SJCRH30 (cell line): ENCODE measurements around the gene CARF. TPM values are rescaled to one million over a fixed set of nuclear protein-coding genes. Genes with fewer than 3 reads are reported as not detected.
"Not testable (repeated sequence)": the region's sequence is repeated elsewhere in the genome, so short reads cannot be mapped to it uniquely, and the experiment has no call there.

Source experiments
- DNase-seq, 2 experiments: peaks; one replicate each; pipeline ENCODE4 v3.0.0-alpha.2; 2015 to 2020
- H3K27ac ChIP-seq: fragments of 250-450 bp; sonication (Bioruptor Pico); 2 replicates; pipeline ENCODE4 v1.5.1; 2020; ENCODE audit warnings: mild to moderate bottlenecking, moderate library complexity
- H3K27me3 ChIP-seq: fragments of 250-450 bp; sonication (Bioruptor Pico); 2 replicates; pipeline ENCODE4 v1.5.1; 2020; ENCODE audit warnings: mild to moderate bottlenecking, moderate library complexity
- H3K36me3 ChIP-seq: fragments of 250-450 bp; sonication (Bioruptor Pico); 2 replicates; pipeline ENCODE4 v1.5.1; 2020; ENCODE audit warnings: mild to moderate bottlenecking, moderate library complexity
- H3K4me1 ChIP-seq: fragments of 250-450 bp; sonication (Bioruptor Pico); 2 replicates; pipeline ENCODE4 v1.5.1; 2020; ENCODE audit warnings: mild to moderate bottlenecking, moderate library complexity
- H3K4me3 ChIP-seq: fragments of 250-450 bp; sonication (Bioruptor Pico); 2 replicates; pipeline ENCODE4 v1.5.1; 2020; ENCODE audit warnings: mild to moderate bottlenecking, moderate library complexity
- H3K9me3 ChIP-seq: fragments of 250-450 bp; sonication (Bioruptor Pico); replicated peaks from 2 replicates; pipeline ENCODE4 v1.5.1; 2020; ENCODE audit warnings: mild to moderate bottlenecking, moderate library complexity
- total RNA-seq: library from RNA; depleted of rRNA; stranded (reverse); fragments of >200 nt; shearing (Covaris generic); gene quantifications from 2 replicates; pipeline ENCODE4 v1.2.3, GENCODE V29; 2014; rRNA removed

The CARF gene, protein sequence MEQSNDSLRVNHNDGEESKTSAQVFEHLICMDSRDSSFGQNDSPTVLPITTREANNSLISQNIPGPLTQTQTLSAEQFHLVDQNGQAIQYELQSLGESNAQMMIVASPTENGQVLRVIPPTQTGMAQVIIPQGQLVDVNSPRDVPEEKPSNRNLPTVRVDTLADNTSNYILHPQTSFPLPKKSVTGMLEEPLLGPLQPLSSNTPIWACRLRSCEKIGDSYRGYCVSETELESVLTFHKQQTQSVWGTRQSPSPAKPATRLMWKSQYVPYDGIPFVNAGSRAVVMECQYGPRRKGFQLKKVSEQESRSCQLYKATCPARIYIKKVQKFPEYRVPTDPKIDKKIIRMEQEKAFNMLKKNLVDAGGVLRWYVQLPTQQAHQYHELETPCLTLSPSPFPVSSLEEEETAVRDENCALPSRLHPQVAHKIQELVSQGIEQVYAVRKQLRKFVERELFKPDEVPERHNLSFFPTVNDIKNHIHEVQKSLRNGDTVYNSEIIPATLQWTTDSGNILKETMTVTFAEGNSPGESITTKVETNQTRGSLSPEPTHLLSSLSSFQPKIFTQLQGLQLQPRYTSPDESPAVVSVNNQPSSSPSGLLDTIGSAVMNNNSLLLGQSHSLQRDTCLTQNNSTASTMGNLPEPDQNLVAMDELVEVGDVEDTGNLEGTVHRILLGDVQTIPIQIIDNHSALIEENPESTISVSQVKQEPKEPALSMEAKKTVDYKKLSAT
- total RNA-seq = 5.3 and 5.8 TPM in 2 replicates

DNA sequence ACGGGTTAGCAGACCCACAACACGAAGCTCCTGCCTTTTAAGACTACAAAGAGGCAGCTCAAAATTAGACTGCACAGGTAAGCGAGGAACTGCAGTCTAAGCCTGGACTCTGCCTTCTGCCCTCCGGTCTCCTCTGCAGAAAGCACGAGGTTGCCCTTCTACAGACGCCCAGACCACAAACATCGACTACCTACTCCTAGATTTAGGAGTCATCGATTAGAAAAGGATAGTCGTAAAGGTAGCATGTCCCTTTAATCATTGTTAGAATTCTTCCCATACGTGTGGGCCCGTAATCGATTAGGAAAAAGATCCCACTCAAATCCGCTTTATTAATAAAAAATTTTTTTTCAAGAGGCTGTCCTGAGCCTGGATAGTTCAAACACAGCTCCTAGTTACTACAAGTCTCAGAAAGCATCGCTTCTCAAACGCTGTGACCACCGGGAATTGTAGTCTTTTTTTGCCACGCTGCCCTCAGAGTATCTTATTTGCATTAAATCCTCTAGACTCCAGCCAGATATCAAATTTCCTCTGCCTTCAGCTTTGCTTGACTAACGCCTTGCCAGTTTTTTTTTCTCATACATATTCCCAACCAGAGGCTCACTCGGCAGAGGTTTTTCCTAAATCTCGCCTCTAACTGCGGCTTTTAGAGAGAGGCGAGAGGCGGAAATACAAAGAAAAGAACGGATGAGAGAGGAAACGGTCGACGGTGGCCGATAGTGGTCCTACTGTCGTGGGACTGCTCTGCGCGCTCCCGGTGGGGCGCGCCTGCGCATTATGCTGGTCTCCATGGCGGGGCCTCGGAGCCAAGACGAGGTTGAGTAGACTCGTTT lies at the start of gene CARF, which contains the start of gene WDR12:
TSS of gene CARF (plus strand) at position 764 of the 830 bp plus-strand sequence. CDS start 29,628 bp downstream, outside the sequence.
TSS of gene WDR12 (minus strand) at position 162 of the 830 bp plus-strand sequence. CDS start 197 bp downstream, outside the sequence.
- peak within 1 kb of the TSS; percentile 82 for H3K27ac ChIP-seq
- H3K27me3 ChIP-seq = no peaks in the 10 kb centered on the region
- no peaks in the 10 kb centered on the region for H3K4me1 ChIP-seq
- H3K36me3 ChIP-seq = peaks cover 7% of the 10 kb centered on the region; the same call in 1 of the 2 replicates
- no peaks in the 10 kb centered on the region for H3K9me3 ChIP-seq
- H3K4me3 ChIP-seq = peak within 1 kb of the TSS; percentile 76
- peak; percentile 93 to 95 for DNase-seq

DNA sequence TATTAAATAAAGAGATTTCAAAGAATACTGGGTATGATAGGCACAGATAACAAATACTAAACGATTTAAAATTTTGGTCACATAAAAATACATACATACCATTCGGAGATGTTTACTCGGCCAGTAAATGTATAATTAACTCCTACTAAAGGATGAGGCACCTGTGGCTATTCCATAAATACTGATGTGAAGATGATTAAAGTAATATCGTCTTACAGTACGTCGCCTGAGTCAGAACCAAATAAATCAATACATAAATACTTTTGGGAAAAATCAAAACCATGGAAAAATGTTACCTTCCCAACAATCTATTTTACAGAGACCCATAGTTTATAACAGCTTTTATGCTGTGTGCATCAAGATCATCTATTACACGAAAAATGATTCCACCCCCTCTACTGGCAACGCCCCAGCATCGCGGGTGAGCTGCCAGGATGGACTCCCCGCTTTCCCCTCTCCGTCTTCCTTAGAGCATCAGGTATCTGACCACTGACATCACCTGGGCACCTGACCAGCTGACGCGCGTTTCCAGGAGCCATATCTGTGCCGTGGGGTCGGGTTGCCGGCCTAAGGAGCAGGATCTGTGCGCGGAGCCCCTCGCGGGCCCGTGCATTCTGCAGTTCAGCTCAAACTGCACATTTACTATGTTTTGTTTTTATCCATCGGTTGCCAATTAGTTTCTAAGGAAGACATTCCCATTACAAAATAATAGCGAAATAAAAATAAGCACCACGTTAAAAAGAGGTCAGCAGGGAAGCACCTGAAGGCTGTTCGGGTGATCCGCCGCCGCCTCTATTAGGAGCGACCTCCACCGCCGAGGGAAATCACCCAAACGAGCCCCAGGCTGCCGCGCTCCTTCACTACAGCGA lies 41.4 kb upstream of the CARF start:
- Histone ChIP-seq H3K36me3 (no peaks in the 10 kb centered on the region), H3K9me3 (no peaks in the 10 kb centered on the region), H3K4me3 (peak overlapping the region; percentile 94), H3K4me1 (no peaks in the 10 kb centered on the region), H3K27ac (peak overlapping the region; percentile 63), H3K27me3 (no peaks in the 10 kb centered on the region)
- DNase-seq = peak; percentile 61 to 74

GRCh38 chr2:202871300-202872141 lies 40.6 kb upstream of the CARF start, which contains the start of gene ICA1L:
ICA1L (minus strand) TSS chr2:202871766; CDS start chr2:202829009, 42,757 bp downstream.
- H3K36me3 ChIP-seq = no peaks in the 10 kb centered on the region
- peak; percentile 81 for DNase-seq
- H3K27me3 ChIP-seq = no peaks in the 10 kb centered on the region
- H3K27ac ChIP-seq = peak within 1 kb of the TSS; percentile 63
- H3K4me3 ChIP-seq = peak within 1 kb of the TSS; percentile 94
- no peaks in the 10 kb centered on the region for H3K4me1 ChIP-seq
- H3K9me3 ChIP-seq = no peaks in the 10 kb centered on the region

DNA sequence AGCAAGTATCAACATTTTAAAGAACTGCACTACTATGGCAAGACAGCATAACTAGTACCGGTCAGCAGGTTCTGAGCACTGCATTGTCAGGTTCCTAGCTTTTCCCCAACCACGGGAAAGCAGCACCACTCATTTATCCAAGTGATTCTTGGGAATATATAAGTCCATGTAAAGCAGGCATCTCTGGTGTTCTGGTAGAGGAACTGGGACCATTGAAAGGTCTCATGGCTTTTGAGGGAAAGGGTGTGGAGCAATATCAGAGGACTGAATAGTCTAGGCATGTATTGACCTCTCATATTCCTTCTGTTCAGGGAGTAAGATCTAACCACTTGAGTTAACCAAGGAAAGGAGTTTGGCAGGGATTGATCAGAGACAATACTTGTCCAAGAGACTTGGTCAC lies 34.4 kb upstream of the CARF start:
- H3K27me3 ChIP-seq = no peaks in the 10 kb centered on the region
- H3K4me1 ChIP-seq = no peaks in the 10 kb centered on the region
- H3K36me3 ChIP-seq = peaks cover 27% of the 10 kb centered on the region
- H3K27ac ChIP-seq = no peak overlapping the region
- DNase-seq = no peak
- no peaks in the 10 kb centered on the region for H3K9me3 ChIP-seq
- H3K4me3 ChIP-seq = no peak overlapping the region

GRCh38 chr2:202881570-202881969 lies 30.5 kb upstream of the CARF start:
- Histone ChIP-seq H3K27ac (no peak overlapping the region), H3K36me3 (peaks cover 49% of the 10 kb centered on the region), H3K27me3 (no peaks in the 10 kb centered on the region), H3K4me1 (no peaks in the 10 kb centered on the region), H3K9me3 (no peaks in the 10 kb centered on the region), H3K4me3 (no peak overlapping the region)
- no peak for DNase-seq

GRCh38 chr2:202883987-202884675 lies 27.9 kb upstream of the CARF start:
- H3K36me3 ChIP-seq = peaks cover 61% of the 10 kb centered on the region
- H3K9me3 ChIP-seq = no peaks in the 10 kb centered on the region
- H3K4me3 ChIP-seq = no peak overlapping the region
- no peak overlapping the region for H3K27ac ChIP-seq
- DNase-seq = no peak
- H3K4me1 ChIP-seq = no peaks in the 10 kb centered on the region
- no peaks in the 10 kb centered on the region for H3K27me3 ChIP-seq

DNA sequence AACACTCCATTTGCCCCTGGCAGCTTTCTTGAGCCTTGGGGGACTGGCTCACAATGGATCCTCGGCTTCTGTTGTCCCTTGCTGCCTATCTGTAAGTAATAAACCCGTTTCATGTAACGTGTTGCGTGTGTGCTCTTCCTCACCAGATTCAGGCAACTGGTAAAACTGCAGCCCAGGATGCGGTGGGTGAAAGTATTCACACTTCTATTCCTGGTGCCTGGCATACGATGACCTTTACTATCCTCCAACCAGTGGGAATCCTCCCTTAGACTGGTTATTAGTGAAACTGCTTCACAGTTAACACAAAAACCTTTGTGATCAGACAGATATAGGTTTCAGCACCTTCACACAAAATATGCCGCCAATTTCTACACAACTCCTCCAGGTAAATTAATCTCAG lies 26.9 kb upstream of the CARF start:
- no peaks in the 10 kb centered on the region for H3K9me3 ChIP-seq
- H3K36me3 ChIP-seq = peaks cover 60% of the 10 kb centered on the region
- H3K4me3 ChIP-seq = no peak overlapping the region
- H3K27ac ChIP-seq = no peak overlapping the region
- H3K4me1 ChIP-seq = no peaks in the 10 kb centered on the region
- no peak for DNase-seq
- H3K27me3 ChIP-seq = no peaks in the 10 kb centered on the region

DNA sequence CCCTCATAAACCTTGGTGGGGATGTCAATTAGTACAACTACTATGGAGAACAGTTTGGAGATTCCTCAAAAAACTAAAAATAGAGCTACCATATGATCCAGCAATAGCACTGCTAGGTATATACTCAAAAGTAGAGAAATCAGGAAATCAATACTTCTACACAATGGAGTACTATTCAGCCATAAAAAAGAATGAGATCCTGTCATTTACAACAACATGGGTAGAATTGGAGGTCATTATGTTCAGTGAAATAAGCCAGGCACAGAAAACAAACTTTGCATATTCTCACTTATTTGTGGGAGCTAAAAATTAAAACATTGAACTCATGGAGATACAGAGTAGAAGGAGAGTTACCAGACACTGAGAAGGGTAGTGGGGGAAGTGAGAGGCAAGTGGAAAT lies 6.6 kb upstream of the CARF start:
- H3K27ac ChIP-seq, DNase-seq, H3K4me1 ChIP-seq, H3K27me3 ChIP-seq, H3K4me3 ChIP-seq, H3K9me3 ChIP-seq: not testable (repeated sequence)
- H3K36me3 ChIP-seq = peaks cover 49% of the 10 kb centered on the region

DNA sequence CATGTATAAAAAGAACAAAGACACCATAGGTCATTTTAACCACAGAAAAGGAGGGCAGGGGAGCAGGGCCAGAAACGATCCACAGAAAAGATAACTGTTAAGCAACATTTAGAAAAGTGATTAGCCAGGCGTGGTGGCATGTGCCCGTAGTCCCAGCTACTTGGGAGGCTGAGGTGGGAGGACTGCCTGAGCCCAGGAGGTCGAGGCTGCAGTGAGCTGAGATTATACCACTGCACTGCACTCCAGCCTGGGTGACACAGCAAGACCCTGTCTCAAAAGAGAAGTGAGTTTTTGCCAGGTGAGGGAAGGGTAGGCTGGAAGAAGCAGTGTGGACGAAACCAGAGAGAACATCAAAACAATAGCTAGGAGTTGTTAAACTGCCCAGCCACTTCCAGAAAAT lies 3.9 kb upstream of the CARF start:
- no peaks in the 10 kb centered on the region for H3K4me1 ChIP-seq

GRCh38 chr2:202909394-202910192 lies 2.5 kb upstream of the CARF start:
- Histone ChIP-seq H3K9me3 (peaks cover 4% of the 10 kb centered on the region; the same call in 1 of the 2 replicates), H3K27me3 (no peaks in the 10 kb centered on the region), H3K4me1 (no peaks in the 10 kb centered on the region), H3K36me3 (peaks cover 27% of the 10 kb centered on the region), H3K4me3 (no peak overlapping the region), H3K27ac (no peak overlapping the region)
- DNase-seq = no peak

More for the DNA sequence above, 3.9 kb upstream of the CARF start:
- Histone ChIP-seq H3K4me3 (no peak overlapping the region), H3K27me3 (no peaks in the 10 kb centered on the region), H3K9me3 (peaks cover 4% of the 10 kb centered on the region; the same call in 1 of the 2 replicates), H3K27ac (no peak overlapping the region), H3K36me3 (peaks cover 33% of the 10 kb centered on the region)
- no peak for DNase-seq

DNA sequence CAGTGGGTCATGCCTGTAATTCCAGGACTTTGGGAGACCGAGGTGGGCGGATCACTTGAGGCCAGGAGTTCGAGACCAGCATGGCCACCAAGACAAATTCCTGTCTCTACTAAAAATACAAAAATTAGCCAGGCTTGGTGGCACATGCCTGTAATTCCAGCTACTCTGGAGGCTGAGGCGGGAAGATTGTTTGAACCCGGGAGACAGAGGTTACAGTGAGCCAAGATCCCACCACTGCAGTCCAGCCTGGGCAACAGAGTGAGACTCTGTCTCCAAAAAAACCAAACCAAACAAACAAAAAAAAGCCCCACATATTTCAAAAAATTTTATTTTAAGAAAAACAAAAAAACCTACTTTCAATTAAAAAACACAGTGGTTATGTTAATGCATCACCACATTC lies 1.8 kb upstream of the CARF start:
- DNase-seq, H3K4me1 ChIP-seq, H3K27me3 ChIP-seq, H3K27ac ChIP-seq, H3K9me3 ChIP-seq: not testable (repeated sequence)
- Histone ChIP-seq H3K4me3 (peak overlapping the region; percentile 76), H3K36me3 (peaks cover 20% of the 10 kb centered on the region)

- no peaks in the 10 kb centered on the region for H3K27me3 ChIP-seq
- DNase-seq = no peak
- peak overlapping the region; percentile 76 for H3K4me3 ChIP-seq
- H3K4me1 ChIP-seq = no peaks in the 10 kb centered on the region
- H3K9me3 ChIP-seq = peaks cover 2% of the 10 kb centered on the region; the same call in 1 of the 2 replicates
- H3K27ac ChIP-seq = no peak overlapping the region; the same call in 1 of the 2 replicates
- H3K36me3 ChIP-seq = peaks cover 16% of the 10 kb centered on the region
Measured at GRCh38 chr2:202910698-202911097, 1.4 kb upstream of the CARF start.
